ENCODE data around the gene SEC11A.

- no peak for TF ChIP-seq EZH2 (IDR thresholded peaks at IDR 0.05)
- TF ChIP-seq CTCF (IDR thresholded peaks at IDR 0.05) = no peak
- no peak for TF ChIP-seq EZH2phosphoT487 (IDR thresholded peaks at IDR 0.05)
Observed at GRCh38 chr15:84666373-84666772, 49.6 kb downstream of the SEC11A start.

Measured in neural progenitor cell (in vitro differentiated cells).